HCT116 (cell line): ENCODE data around the gene HIVEP3. TPM values are rescaled to one million over a fixed set of nuclear protein-coding genes. Genes with fewer than 3 reads are reported as not detected.

Experiments used
- ATAC-seq: fragments of 200-7000 bp; cut with Tn5 transposase; 2 replicates; pipeline ENCODE4 v1.9.1; 2020; ENCODE audit warnings: mild to moderate bottlenecking, moderate library complexity
- BruUV-seq: library from RNA; stranded (reverse); fragments of 400-500 nt; replicated peaks from 2 replicates; lab custom pipeline; 2021; lab: Mats Ljungman, UMichigan
- CTCF ChIA-PET: fragments of 300-600 bp; sonication (Branson Sonifier 250); formaldehyde crosslinking; loops from one replicate; lab custom pipeline; 2021; ENCODE audit warnings: antibody characterized with exemption; lab: Charles Lee
- POLR2A ChIA-PET: fragments of 300-600, 350-600 bp; sonication (Branson Sonifier 250); formaldehyde crosslinking; loops from one replicate; lab custom pipeline; 2021; ENCODE audit warnings: antibody characterized with exemption; lab: Charles Lee
- RAD21 ChIA-PET, 2 experiments: fragments of 300-600 bp; sonication (Branson Sonifier 250); formaldehyde crosslinking; loops; one replicate each; lab custom pipeline; 2023; ENCODE audit warnings: low total read pairs in 2 of 2; ENCODE audit not compliant: uncharacterized antibody in 2 of 2, unreplicated experiment in 2 of 2, low non-redundant PET in 1 of 2; lab: Charles Lee
- DNase-seq: peaks from one replicate; pipeline ENCODE4 v3.0.0-alpha.2; 2010; ENCODE audit warnings: low read depth, low spot score
- H2AFZ ChIP-seq: fragments of 200-600 bp; shearing (Covaris generic), sonication (generic); 2 replicates; pipeline ENCODE4 v1.6.1; 2017; ENCODE audit warnings: low read depth, mixed run types, mixed read lengths, antibody characterized with exemption, low read length; ENCODE audit not compliant: poor library complexity, severe bottlenecking
- H3K27ac ChIP-seq: 2 replicates; pipeline ENCODE4 v1.5.1; 2012; ENCODE audit warnings: low read depth, low read length
- H3K27me3 ChIP-seq: fragments of 200-600 bp; sonication (generic); 2 replicates; pipeline ENCODE4 v1.6.1; 2016; ENCODE audit warnings: mixed run types, low read length, mixed read lengths; ENCODE audit not compliant: insufficient read depth
- H3K36me3 ChIP-seq, 2 experiments: fragments of 200-500 bp in 1 of 2; fragments of 200-600 bp in 1 of 2; sonication (Bioruptor generic) in 1 of 2; sonication (generic) in 1 of 2; 2 replicates each; pipeline versions ENCODE4 v1.5.1 to v1.6.1; 2014 to 2016; ENCODE audit warnings: low read length in 2 of 2, inconsistent platforms in 1 of 2, mixed read lengths in 1 of 2, mixed run types in 1 of 2; ENCODE audit not compliant: insufficient read depth in 2 of 2, control insufficient read depth in 1 of 2
- H3K4me1 ChIP-seq, 2 experiments: fragments of 200-600 bp in 1 of 2; sonication (generic) in 1 of 2; 2 replicates each; pipeline versions ENCODE4 v1.5.1 to v1.6.1; 2012 to 2017; ENCODE audit warnings: low read length in 2 of 2, inconsistent platforms in 1 of 2, mild to moderate bottlenecking in 1 of 2, mixed read lengths in 1 of 2, mixed run types in 1 of 2, moderate library complexity in 1 of 2; ENCODE audit not compliant: insufficient read depth in 2 of 2, control insufficient read depth in 1 of 2
- H3K4me2 ChIP-seq: fragments of 200-600 bp; sonication (generic); 2 replicates; pipeline ENCODE4 v1.6.1; 2017; ENCODE audit warnings: mixed run types, low read length, mixed read lengths
- H3K4me3 ChIP-seq, 2 experiments: fragments of 200-600 bp in 1 of 2; sonication (generic) in 1 of 2; replicated peaks in 1 of 2; 2 replicates each; pipeline ENCODE4 v1.5.1; 2011 to 2016; ENCODE audit warnings: low read length in 2 of 2, control low read depth in 1 of 2, low read depth in 1 of 2, mild to moderate bottlenecking in 1 of 2, mixed read lengths in 1 of 2, mixed run types in 1 of 2
- H3K79me2 ChIP-seq: fragments of 200-600 bp; sonication (generic); 2 replicates; pipeline ENCODE4 v1.6.1; 2017; ENCODE audit warnings: mild to moderate bottlenecking, mixed run types, low read length, moderate library complexity, mixed read lengths; ENCODE audit not compliant: insufficient read depth
- H3K9ac ChIP-seq: fragments of 200-600 bp; sonication (generic); 2 replicates; pipeline ENCODE4 v1.6.1; 2016; ENCODE audit warnings: low read length, mixed read lengths
- H3K9me2 ChIP-seq: fragments of 200-600 bp; sonication (generic), shearing (Covaris generic); 2 replicates; pipeline ENCODE4 v1.6.1; 2017; ENCODE audit warnings: mixed run types, mild to moderate bottlenecking, moderate library complexity; ENCODE audit not compliant: insufficient read depth
- H3K9me3 ChIP-seq, 2 experiments: fragments of 200-500 bp in 1 of 2; fragments of 200-600 bp in 1 of 2; sonication (Bioruptor generic) in 1 of 2; sonication (generic) in 1 of 2; 2 replicates each; pipeline ENCODE4 v1.6.1; 2014 to 2017; ENCODE audit warnings: low read length in 2 of 2, mixed read lengths in 2 of 2, inconsistent platforms in 1 of 2, low read depth in 1 of 2, mild to moderate bottlenecking in 1 of 2, mixed run types in 1 of 2, moderate library complexity in 1 of 2; ENCODE audit not compliant: control insufficient read depth in 1 of 2, insufficient read depth in 1 of 2
- H4K20me1 ChIP-seq: fragments of 200-600 bp; sonication (generic), shearing (Covaris generic); 2 replicates; pipeline ENCODE4 v1.6.1; 2017; ENCODE audit warnings: mixed run types, mild to moderate bottlenecking, moderate library complexity; ENCODE audit not compliant: insufficient read depth
- ATF3 ChIP-seq: IDR thresholded peaks from 2 replicates; pipeline ENCODE4 v1.6.1; 2012
- CBX3 ChIP-seq: IDR thresholded peaks from 2 replicates; pipeline ENCODE4 v1.6.1; 2012; ENCODE audit warnings: low read depth
- CEBPB ChIP-seq: IDR thresholded peaks from 2 replicates; pipeline ENCODE4 v1.6.1; 2012; ENCODE audit warnings: low read depth
- CTCF ChIP-seq, 3 experiments: fragments of 200-600 bp in 1 of 3; sonication (generic) in 1 of 3; IDR thresholded peaks in 2 of 3; conservative IDR thresholded peaks in 1 of 3; 2 replicates each; pipeline ENCODE4 v1.5.1; 2012 to 2017; ENCODE audit warnings: low read depth in 2 of 3, low read length in 2 of 3, antibody characterized with exemption in 1 of 3, borderline replicate concordance in 1 of 3, control low read depth in 1 of 3, mild to moderate bottlenecking in 1 of 3, mixed read lengths in 1 of 3, mixed run types in 1 of 3, moderate library complexity in 1 of 3; ENCODE audit not compliant: insufficient read depth in 1 of 3
- FOSL1 ChIP-seq: IDR thresholded peaks from 2 replicates; pipeline ENCODE4 v1.6.1; 2012; ENCODE audit warnings: low read depth
- JUND ChIP-seq: IDR thresholded peaks from 2 replicates; pipeline ENCODE4 v1.6.1; 2012
- POLR2A ChIP-seq: IDR thresholded peaks from 2 replicates; pipeline ENCODE4 v1.7.0; 2011; ENCODE audit warnings: borderline replicate concordance; ENCODE audit not compliant: insufficient read depth, insufficient read length; ENCODE audit errors: extremely low read depth
- SIN3A ChIP-seq: IDR thresholded peaks from 2 replicates; pipeline ENCODE4 v1.6.1; 2012; ENCODE audit warnings: low read depth
- SP1 ChIP-seq: IDR thresholded peaks from 2 replicates; pipeline ENCODE4 v1.6.1; 2012; ENCODE audit warnings: low read depth
- intact Hi-C: fragments of 100-400 bp; cut with micrococcal nuclease; formaldehyde crosslinking; loops from 2 replicates; pipeline ENCODE4 v1.10.0; 2022
- total RNA-seq: library from RNA; stranded (reverse); gene quantifications from one replicate; pipeline ENCODE4 v1.2.1, GENCODE V29; 2021; ENCODE audit not compliant: unreplicated experiment

The HIVEP3 gene
- total RNA-seq, 1 experiment from 2014 or later = 7.1 TPM

- no peaks in the 10 kb centered on the region for H3K79me2 ChIP-seq
- H3K27me3 ChIP-seq = no peaks in the 10 kb centered on the region
- RAD21 ChIA-PET = no interaction called here
- H3K9me3 ChIP-seq = no peaks in the 10 kb centered on the region
- H3K4me3 ChIP-seq = no peak overlapping the region
- CTCF ChIA-PET = no interaction called here
- H3K4me1 ChIP-seq = peaks cover 22 to 34% of the 10 kb centered on the region in 2 experiments
- no peaks in the 10 kb centered on the region for H3K9me2 ChIP-seq
- no peaks in the 10 kb centered on the region for H3K36me3 ChIP-seq
- no TSS peak for BruUV-seq
- no peak overlapping the region for H3K9ac ChIP-seq
- TF ChIP-seq ATF3 = no peak
- TF ChIP-seq FOSL1 = no peak
- TF ChIP-seq SP1 = no peak
- TF ChIP-seq SIN3A = no peak
- TF ChIP-seq CTCF (IDR thresholded peaks at IDR 0.05 in 2 of 3, conservative IDR thresholded peaks at IDR 0.05 in 1 of 3; ENCODE audit: borderline replicate concordance in 1 of 3, insufficient read depth in 1 of 3, low read depth in 2 of 3, low read length in 2 of 3) = no peak
- no peak for TF ChIP-seq CEBPB
- no peak for TF ChIP-seq POLR2A
- TF ChIP-seq CBX3 = no peak
- TF ChIP-seq JUND = no peak
- ATAC-seq (no peak), DNase-seq (no peak)
- no peak overlapping the region for H3K27ac ChIP-seq
- H3K4me2 ChIP-seq = no peak overlapping the region
- intact Hi-C loops = no loop called here
- H4K20me1 ChIP-seq = no peaks in the 10 kb centered on the region
- POLR2A ChIA-PET = no interaction called here
- H2AFZ ChIP-seq = no peak overlapping the region
Measured at GRCh38 chr1:41623736-41624135, 295.0 kb downstream of the HIVEP3 start.
